GM08714 (cell line): ENCODE results near the gene ZDHHC8.

Experiments
- H3K4me3 ChIP-seq: fragments of 200-500 bp; sonication (Bioruptor generic); 2 replicates; pipeline ENCODE4 v1.5.1; 2014; ENCODE audit warnings: mild to moderate bottlenecking, low read length, inconsistent platforms
- ZNF274 ChIP-seq: IDR thresholded peaks from 2 replicates; pipeline ENCODE4 v1.6.1; 2012; ENCODE audit warnings: mild to moderate bottlenecking, low read depth, low read length

The ZDHHC8 gene

DNA sequence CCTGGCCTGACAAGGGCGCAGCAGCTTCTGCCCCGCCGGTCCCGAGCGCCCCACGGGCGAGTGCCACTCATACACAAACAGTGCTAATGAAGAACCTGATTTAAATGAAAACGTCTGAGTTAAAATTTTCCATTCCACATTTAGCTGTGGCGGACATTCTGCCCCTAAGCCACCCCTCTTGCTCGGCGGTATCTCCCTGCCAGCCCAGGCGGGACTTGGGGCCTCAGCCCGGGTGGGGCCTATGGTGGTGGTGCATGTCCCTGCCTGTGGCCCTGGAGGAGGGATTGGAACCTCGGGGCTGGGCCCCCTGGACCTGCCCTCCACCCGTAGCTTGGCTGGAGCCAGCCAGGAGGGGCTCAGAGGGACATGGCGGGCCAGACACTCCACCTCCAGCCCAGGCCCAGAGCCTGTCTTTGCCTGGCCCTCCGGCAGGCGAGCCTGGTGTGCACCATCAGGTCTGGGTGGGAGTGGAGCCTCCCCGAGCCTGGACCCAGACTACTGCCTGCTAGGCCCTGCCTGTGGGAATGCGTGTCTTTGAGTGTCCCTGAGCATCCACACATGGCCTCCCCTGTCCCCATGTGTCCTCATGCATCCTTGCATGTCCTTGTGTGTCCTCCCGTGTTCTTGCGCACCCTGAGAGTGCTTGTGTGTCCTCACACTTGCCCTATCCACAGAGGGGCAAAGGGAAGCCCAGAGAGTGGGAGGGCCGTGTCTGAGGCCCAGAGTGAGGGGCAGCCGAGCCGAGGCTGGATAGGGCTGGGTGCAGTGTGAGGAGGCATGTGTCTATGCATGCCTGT, 4.4 kb downstream of the ZDHHC8 start:
- no peak for TF ChIP-seq ZNF274
- H3K4me3 ChIP-seq = no peak overlapping the region

- no peak for TF ChIP-seq ZNF274
- H3K4me3 ChIP-seq = no peak overlapping the region
These were observed 4.9 kb downstream of the ZDHHC8 start for GRCh38 chr22:20136603-20136873.

GRCh38 chr22:20137113-20137512, 5.5 kb downstream of the ZDHHC8 start:
- no peak overlapping the region for H3K4me3 ChIP-seq
- TF ChIP-seq ZNF274 = no peak

DNA sequence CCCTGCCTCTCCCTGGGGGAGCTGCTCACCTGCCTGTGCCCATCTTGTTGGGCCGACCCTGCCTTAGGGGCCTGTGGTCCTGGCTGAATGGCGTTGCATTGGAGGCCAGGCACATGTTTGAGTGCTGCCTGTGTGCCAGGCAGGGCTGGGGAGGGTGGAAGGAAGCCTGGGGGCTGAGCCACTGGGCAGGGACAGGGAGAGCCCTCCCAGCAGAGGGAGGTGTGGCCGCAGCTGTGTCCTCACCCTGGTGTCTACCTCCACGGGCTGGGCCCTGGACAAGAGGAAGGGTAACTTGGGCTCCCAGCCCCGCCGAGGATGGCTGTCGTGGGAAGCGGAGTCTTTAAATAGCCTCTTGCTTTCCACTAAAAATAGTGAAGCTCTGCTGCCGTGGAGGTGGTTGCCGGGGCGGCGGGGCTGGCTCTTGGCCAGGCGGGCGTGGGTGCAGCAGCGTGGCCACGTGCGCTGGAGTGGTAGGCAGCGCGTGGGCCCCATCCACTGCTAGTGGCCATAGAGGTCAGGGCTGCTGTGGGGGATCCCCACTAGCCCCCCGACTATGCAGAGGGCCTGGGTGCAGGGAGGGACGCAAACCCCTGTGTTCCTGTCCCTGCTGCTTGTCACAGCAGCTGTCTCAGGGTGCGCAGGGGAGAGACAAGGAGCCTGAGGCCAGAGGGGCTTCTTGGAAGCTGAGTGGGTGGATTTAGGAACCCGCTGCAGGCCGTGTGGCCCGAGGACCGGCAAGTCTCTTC, 6.2 kb downstream of the ZDHHC8 start:
- no peak overlapping the region for H3K4me3 ChIP-seq
- no peak for TF ChIP-seq ZNF274

- no peak overlapping the region for H3K4me3 ChIP-seq
These were observed 6.8 kb downstream of the ZDHHC8 start for GRCh38 chr22:20138417-20138738.

GRCh38 chr22:20138868-20139267, 7.3 kb downstream of the ZDHHC8 start:
- TF ChIP-seq ZNF274 = no peak
- H3K4me3 ChIP-seq = no peak overlapping the region

More at GRCh38 chr22:20138417-20138738, 6.8 kb downstream of the ZDHHC8 start:
- TF ChIP-seq ZNF274 = no peak

DNA sequence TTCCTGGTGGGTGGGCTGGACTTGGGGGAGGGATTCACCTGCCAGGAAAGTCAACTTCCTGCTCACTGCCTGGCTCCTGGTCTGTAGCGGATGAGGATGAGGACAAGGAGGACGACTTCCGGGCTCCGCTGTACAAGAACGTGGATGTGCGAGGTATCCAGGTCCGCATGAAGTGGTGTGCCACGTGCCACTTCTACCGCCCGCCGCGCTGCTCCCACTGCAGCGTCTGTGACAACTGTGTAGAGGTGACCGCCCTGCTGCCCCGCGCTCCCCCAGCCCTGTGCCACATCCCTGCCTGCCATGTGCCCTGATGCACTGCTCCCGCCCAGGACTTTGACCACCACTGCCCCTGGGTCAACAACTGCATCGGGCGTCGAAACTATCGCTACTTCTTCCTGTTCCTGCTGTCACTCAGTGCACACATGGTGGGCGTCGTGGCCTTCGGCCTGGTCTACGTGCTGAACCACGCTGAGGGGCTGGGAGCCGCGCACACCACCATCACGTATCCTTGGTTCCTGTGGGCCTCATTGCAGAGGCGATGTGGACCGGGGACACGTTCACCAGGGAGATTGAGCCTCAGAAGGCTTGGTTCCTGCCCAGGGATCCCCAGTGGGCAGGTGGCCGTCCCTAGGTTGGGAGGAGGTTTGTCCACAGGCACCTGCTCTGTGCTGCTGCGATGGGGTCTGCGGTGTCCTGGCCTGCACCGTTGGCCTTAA, 7.9 kb downstream of the ZDHHC8 start:
- TF ChIP-seq ZNF274 = no peak
- no peak overlapping the region for H3K4me3 ChIP-seq

DNA sequence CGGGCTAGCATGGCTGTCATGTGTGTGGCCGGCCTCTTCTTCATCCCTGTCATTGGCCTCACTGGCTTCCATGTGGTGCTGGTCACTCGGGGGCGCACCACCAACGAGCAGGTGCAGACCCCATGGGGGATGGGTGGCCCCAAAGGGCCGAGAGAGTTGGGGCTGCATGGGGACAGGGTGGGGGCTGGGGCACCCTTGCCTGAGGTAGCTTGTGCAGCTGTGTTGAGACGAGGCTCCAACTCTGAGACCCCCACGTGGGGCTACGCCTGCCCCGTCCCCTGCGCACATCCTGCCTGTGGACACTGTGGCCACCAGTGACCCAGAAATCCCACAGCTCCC, 8.5 kb downstream of the ZDHHC8 start:
- TF ChIP-seq ZNF274 = no peak
- no peak overlapping the region for H3K4me3 ChIP-seq

DNA sequence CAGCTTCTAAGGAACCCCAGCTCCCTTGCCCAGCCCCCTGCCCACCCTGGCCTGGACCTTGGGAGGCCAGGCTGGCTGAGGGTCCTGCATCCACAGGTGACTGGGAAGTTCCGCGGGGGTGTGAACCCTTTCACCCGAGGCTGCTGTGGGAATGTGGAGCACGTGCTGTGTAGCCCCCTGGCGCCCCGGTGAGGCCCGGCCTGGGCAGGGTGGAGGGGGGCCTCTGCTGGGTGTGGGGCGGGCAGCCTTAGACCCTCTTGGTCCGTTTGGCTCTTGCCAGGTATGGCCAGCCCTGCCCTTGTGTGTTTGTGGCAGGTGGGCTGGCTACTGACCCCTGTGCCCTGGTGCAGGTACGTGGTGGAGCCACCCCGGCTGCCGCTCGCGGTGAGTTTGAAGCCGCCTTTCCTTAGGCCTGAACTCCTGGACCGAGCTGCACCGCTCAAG, 8.9 kb downstream of the ZDHHC8 start:
- TF ChIP-seq ZNF274 = no peak
- no peak overlapping the region for H3K4me3 ChIP-seq

- H3K4me3 ChIP-seq = no peak overlapping the region
- no peak for TF ChIP-seq ZNF274
These were observed 9.8 kb downstream of the ZDHHC8 start for GRCh38 chr22:20141186-20142077.

- no peak overlapping the region for H3K4me3 ChIP-seq
- no peak for TF ChIP-seq ZNF274
These were observed 11.4 kb downstream of the ZDHHC8 start for GRCh38 chr22:20142711-20143621.

DNA sequence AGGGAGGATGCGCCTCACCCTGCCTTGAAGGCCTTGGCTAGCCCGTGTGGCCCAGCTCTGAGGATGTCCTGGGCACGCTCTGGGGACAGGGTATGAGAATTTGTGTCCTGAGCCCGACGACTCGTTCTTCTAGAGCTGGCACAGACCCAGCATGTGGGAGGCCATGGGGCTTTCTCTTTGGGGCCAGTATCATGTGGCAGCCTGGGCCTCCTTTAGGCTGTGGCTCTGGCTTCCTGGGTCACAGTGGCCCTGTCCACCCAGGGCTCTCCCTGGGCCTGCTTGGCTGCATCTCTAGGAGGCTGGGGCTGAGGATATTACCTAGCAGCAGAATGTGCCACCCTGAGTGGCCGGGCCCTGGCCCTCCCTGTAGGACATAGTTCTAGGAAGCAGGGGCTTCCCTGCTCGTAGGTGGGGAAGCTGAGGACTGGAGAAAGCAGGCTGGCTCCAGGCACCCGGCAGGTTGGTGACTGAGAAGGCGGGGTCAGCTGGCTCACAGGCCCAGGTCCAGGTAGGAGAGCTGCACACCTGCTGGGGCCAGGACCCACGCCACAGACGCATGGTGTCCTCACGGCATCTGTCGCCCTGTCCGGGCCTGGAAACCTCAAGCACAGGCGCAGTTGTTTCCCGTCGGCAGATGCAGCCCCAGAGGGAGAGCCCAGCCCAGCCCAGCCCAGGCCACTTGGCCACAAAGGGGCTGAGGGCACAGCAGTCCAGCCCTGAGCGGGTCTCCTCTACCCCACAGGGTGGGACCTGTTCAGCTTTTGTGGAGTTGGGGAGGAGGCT, 12.5 kb downstream of the ZDHHC8 start:
- no peak overlapping the region for H3K4me3 ChIP-seq
- TF ChIP-seq ZNF274 = no peak
